GM23338 (cell line): ENCODE results near the gene GNB3. TPM values are rescaled to one million over a fixed set of nuclear protein-coding genes. Genes with fewer than 3 reads are reported as not detected.

Experiments
- ATAC-seq: fragments of 200-7000 bp; cut with Tn5 transposase; 3 replicates; pipeline ENCODE4 v1.9.1; 2020
- DNase-seq: peaks from one replicate; pipeline ENCODE4 v3.0.0-alpha.2; 2015; ENCODE audit warnings: low spot score
- H2AFZ ChIP-seq: fragments of 200-600 bp; sonication (generic); 2 replicates; pipeline ENCODE4 v1.8.0; 2016; ENCODE audit warnings: antibody characterized with exemption, mild to moderate bottlenecking, moderate library complexity
- H3F3A ChIP-seq: fragments of 200-600 bp; sonication (generic); replicated peaks from 2 replicates; pipeline ENCODE4 v1.8.0; 2017; ENCODE audit warnings: antibody characterized with exemption, mixed run types, low read depth
- H3K27ac ChIP-seq: fragments of 200-600 bp; sonication (generic); 2 replicates; pipeline ENCODE4 v1.6.1; 2016; ENCODE audit warnings: low read depth
- H3K27me3 ChIP-seq: fragments of 200-600 bp; sonication (generic); 2 replicates; pipeline ENCODE4 v1.8.0; 2016; ENCODE audit warnings: mild to moderate bottlenecking, mixed run types, moderate library complexity; ENCODE audit not compliant: insufficient read depth
- H3K36me3 ChIP-seq: fragments of 200-600 bp; sonication (generic); 2 replicates; pipeline ENCODE4 v1.8.0; 2016; ENCODE audit warnings: mild to moderate bottlenecking; ENCODE audit not compliant: insufficient read depth
- H3K4me1 ChIP-seq: fragments of 200-600 bp; sonication (generic); 2 replicates; pipeline ENCODE4 v1.8.0; 2016; ENCODE audit warnings: mild to moderate bottlenecking, moderate library complexity; ENCODE audit not compliant: insufficient read depth
- H3K4me2 ChIP-seq: fragments of 200-600 bp; sonication (generic); 2 replicates; pipeline ENCODE4 v1.7.1; 2017; ENCODE audit warnings: mixed run types
- H3K4me3 ChIP-seq: fragments of 200-600 bp; sonication (generic); 2 replicates; pipeline ENCODE4 v1.6.1; 2016; ENCODE audit warnings: mixed run types
- H3K79me2 ChIP-seq: fragments of 200-600 bp; sonication (generic); replicated peaks from 2 replicates; pipeline ENCODE4 v1.8.0; 2017; ENCODE audit warnings: mild to moderate bottlenecking; ENCODE audit not compliant: insufficient read depth
- H3K9me2 ChIP-seq: fragments of 200-600 bp; sonication (generic); 2 replicates; pipeline ENCODE4 v1.8.0; 2017; ENCODE audit not compliant: insufficient read depth
- H4K20me1 ChIP-seq: fragments of 200-600 bp; sonication (generic); replicated peaks from 2 replicates; pipeline ENCODE4 v1.8.0; 2017; ENCODE audit warnings: mild to moderate bottlenecking; ENCODE audit not compliant: insufficient read depth
- H3K27ac Mint-ChIP-seq: 2 replicates; pipeline ENCODE4 v1.8.0; 2020; ENCODE audit warnings: inconsistent platforms, mild to moderate bottlenecking, moderate library complexity, mixed read lengths
- H3K27me3 Mint-ChIP-seq: 3 replicates; pipeline ENCODE4 v1.8.0; 2022; ENCODE audit warnings: low read depth, mild to moderate bottlenecking, moderate library complexity, mixed read lengths, inconsistent platforms; ENCODE audit not compliant: insufficient read depth, poor library complexity
- H3K36me3 Mint-ChIP-seq: 3 replicates; pipeline ENCODE4 v1.8.0; 2021; ENCODE audit warnings: low read depth, mild to moderate bottlenecking, inconsistent platforms, moderate library complexity, mixed read lengths
- H3K4me1 Mint-ChIP-seq: 3 replicates; pipeline ENCODE4 v1.8.0; 2020; ENCODE audit warnings: mild to moderate bottlenecking, inconsistent platforms, mixed read lengths
- H3K4me3 Mint-ChIP-seq: 3 replicates; pipeline ENCODE4 v1.8.0; 2021; ENCODE audit warnings: moderate library complexity, mild to moderate bottlenecking, inconsistent platforms, mixed read lengths
- H3K9me3 Mint-ChIP-seq: 3 replicates; pipeline ENCODE4 v1.8.0; 2020; ENCODE audit warnings: moderate library complexity, mild to moderate bottlenecking, inconsistent platforms, mixed read lengths
- CREB1 ChIP-seq: fragments of 250-450 bp; sonication (Bioruptor Pico); IDR thresholded peaks from 2 replicates; pipeline ENCODE4 v1.5.0; 2020; ENCODE audit warnings: low read depth, mild to moderate bottlenecking, moderate library complexity
- EZH2 ChIP-seq: fragments of 200-600 bp; sonication (generic); IDR thresholded peaks from one replicate; pipeline ENCODE4 v1.8.0; 2017; ENCODE audit warnings: antibody characterized with exemption, mild to moderate bottlenecking, low read depth; ENCODE audit not compliant: unreplicated experiment
- EZH2phosphoT487 ChIP-seq: fragments of 200-600 bp; sonication (generic); IDR thresholded peaks from one replicate; pipeline ENCODE4 v1.8.1; 2018; ENCODE audit warnings: antibody characterized with exemption; ENCODE audit not compliant: unreplicated experiment
- JUNB ChIP-seq: IDR thresholded peaks from one replicate; pipeline ENCODE4 v1.6.1; 2016; ENCODE audit warnings: antibody characterized with exemption; ENCODE audit not compliant: unreplicated experiment
- NANOG ChIP-seq: IDR thresholded peaks from 2 replicates; pipeline ENCODE4 v1.6.1; 2016; ENCODE audit warnings: antibody characterized with exemption, borderline replicate concordance
- POLR2AphosphoS5 ChIP-seq: IDR thresholded peaks from 2 replicates; pipeline ENCODE4 v1.6.1; 2016; ENCODE audit warnings: antibody characterized with exemption, low read depth
- REST ChIP-seq: IDR thresholded peaks from one replicate; pipeline ENCODE4 v1.6.1; 2018; ENCODE audit warnings: antibody characterized with exemption; ENCODE audit not compliant: unreplicated experiment
- STAT1 ChIP-seq: IDR thresholded peaks from one replicate; pipeline ENCODE4 v1.6.1; 2016; ENCODE audit warnings: antibody characterized with exemption; ENCODE audit not compliant: unreplicated experiment
- ZNF114 ChIP-seq: fragments of 250-450 bp; sonication (Bioruptor Pico); IDR thresholded peaks from 2 replicates; pipeline ENCODE4 v1.5.0; 2020; ENCODE audit warnings: mild to moderate bottlenecking, moderate library complexity
- ZNF331 ChIP-seq: fragments of 250-450 bp; sonication (Bioruptor Pico); IDR thresholded peaks from 2 replicates; pipeline ENCODE4 v1.5.0; 2020; ENCODE audit warnings: low read depth, mild to moderate bottlenecking, moderate library complexity
- polyA plus RNA-seq: library from polyadenylated mRNA; unstranded; fragments of >200 nt; fragmentation: Nextera tagmentation; extraction: Ambion mirVana; gene quantifications from 2 replicates; pipeline ENCODE4 v1.2.1, GENCODE V29; 2016
- total RNA-seq: library from RNA; depleted of rRNA; stranded (reverse); fragments of >200 nt; shearing (Covaris generic); gene quantifications from 2 replicates; pipeline ENCODE4 v1.2.3, GENCODE V29; 2014
- TF ChIP-seq, protein P1 (sequence below): fragments of 250-450 bp; sonication (Bioruptor Pico); IDR thresholded peaks from 2 replicates; pipeline ENCODE4 v1.5.0; 2020; ENCODE audit warnings: mild to moderate bottlenecking, moderate library complexity
- TF ChIP-seq, protein P2 (sequence below), 2 experiments: fragments of 200-600 bp in 1 of 2; sonication (generic) in 1 of 2; conservative IDR thresholded peaks; 2 replicates each; pipeline versions ENCODE4 v1.5.1 to v1.6.1; 2016 to 2017; ENCODE audit warnings: antibody characterized with exemption in 2 of 2, low read depth in 2 of 2, mild to moderate bottlenecking in 2 of 2, moderate library complexity in 1 of 2
- TF ChIP-seq, protein P3 (sequence below): IDR thresholded peaks from 2 replicates; pipeline ENCODE4 v1.6.1; 2016; ENCODE audit warnings: antibody characterized with exemption

GNB3 gene
- total and polyA plus RNA-seq, 2 experiments from 2014 or later = 5.4 to 8.2 TPM

DNA sequence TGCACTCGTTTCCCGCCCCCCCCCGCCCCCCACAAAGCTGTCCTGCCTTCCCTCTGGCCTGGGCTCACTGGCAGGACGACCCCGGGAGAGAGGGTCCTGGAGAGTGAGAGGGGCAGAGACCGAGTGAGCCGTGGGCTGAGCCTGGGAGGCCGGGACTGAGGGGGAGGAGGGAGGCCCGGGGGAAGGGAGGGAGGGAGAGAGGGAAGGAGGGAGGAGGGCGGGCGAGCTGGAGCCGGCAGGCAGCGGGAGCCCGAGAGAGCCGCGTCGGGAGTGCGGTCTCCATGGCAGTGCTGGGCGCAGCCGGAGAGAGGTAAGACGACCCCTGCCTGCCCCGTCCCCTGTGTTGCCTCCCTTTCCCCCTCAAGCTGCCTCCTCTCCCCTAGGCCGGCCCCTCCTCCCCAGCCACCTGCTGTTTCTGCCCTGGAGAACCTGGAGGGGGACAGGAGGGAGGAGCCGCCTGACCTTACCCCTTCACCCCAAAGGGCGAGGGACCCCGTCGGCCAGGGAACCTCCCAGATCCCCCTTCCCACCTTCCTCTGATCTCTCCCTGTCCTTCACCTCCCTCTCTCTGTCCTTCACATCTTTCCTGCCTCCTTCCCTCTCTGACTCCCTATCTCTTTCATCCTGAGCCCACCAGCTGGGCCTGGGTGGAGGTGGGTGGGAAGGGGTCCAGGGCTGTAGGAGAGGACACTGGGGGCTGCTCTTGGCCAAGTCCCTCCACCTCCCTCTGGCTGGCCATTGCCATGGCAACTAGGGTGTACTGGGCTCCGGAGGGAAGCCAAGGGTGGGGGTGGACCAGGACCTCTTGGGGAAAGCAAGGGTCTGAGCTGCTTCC is 18.9 kb upstream of the GNB3 start, which contains the start of gene GPR162:
Gene GPR162, plus strand, starts transcription at position 231 of the 835 bp plus-strand sequence. CDS start 2,078 bp downstream, outside the sequence.
- H3K4me1 ChIP-seq = peaks cover 53% of the 10 kb centered on the region
- DNase-seq = peak; percentile 93
- Mint-ChIP-seq H3K27me3 (peaks cover 31% of the 10 kb centered on the region), H3K9me3 (no peaks in the 10 kb centered on the region), H3K4me3 (peak within 1 kb of the TSS; percentile 81), H3K27ac (peak within 1 kb of the TSS; percentile 77), H3K4me1 (peaks cover 72% of the 10 kb centered on the region), H3K36me3 (peaks cover 7% of the 10 kb centered on the region; the same call in 2 of the 3 replicates)
- H3K79me2 ChIP-seq = no peaks in the 10 kb centered on the region
- H3K36me3 ChIP-seq = no peaks in the 10 kb centered on the region
- TF ChIP-seq ZNF114 (CRISPR knock-in tag) (no peak), JUNB (no peak), EZH2 (no peak), STAT1 (no peak), NANOG (no peak), EZH2phosphoT487 (no peak), REST (no peak), POLR2AphosphoS5 (no peak), ZNF331 (CRISPR knock-in tag) (no peak), CREB1 (CRISPR knock-in tag) (no peak)
- TF ChIP-seq, protein P1, sequence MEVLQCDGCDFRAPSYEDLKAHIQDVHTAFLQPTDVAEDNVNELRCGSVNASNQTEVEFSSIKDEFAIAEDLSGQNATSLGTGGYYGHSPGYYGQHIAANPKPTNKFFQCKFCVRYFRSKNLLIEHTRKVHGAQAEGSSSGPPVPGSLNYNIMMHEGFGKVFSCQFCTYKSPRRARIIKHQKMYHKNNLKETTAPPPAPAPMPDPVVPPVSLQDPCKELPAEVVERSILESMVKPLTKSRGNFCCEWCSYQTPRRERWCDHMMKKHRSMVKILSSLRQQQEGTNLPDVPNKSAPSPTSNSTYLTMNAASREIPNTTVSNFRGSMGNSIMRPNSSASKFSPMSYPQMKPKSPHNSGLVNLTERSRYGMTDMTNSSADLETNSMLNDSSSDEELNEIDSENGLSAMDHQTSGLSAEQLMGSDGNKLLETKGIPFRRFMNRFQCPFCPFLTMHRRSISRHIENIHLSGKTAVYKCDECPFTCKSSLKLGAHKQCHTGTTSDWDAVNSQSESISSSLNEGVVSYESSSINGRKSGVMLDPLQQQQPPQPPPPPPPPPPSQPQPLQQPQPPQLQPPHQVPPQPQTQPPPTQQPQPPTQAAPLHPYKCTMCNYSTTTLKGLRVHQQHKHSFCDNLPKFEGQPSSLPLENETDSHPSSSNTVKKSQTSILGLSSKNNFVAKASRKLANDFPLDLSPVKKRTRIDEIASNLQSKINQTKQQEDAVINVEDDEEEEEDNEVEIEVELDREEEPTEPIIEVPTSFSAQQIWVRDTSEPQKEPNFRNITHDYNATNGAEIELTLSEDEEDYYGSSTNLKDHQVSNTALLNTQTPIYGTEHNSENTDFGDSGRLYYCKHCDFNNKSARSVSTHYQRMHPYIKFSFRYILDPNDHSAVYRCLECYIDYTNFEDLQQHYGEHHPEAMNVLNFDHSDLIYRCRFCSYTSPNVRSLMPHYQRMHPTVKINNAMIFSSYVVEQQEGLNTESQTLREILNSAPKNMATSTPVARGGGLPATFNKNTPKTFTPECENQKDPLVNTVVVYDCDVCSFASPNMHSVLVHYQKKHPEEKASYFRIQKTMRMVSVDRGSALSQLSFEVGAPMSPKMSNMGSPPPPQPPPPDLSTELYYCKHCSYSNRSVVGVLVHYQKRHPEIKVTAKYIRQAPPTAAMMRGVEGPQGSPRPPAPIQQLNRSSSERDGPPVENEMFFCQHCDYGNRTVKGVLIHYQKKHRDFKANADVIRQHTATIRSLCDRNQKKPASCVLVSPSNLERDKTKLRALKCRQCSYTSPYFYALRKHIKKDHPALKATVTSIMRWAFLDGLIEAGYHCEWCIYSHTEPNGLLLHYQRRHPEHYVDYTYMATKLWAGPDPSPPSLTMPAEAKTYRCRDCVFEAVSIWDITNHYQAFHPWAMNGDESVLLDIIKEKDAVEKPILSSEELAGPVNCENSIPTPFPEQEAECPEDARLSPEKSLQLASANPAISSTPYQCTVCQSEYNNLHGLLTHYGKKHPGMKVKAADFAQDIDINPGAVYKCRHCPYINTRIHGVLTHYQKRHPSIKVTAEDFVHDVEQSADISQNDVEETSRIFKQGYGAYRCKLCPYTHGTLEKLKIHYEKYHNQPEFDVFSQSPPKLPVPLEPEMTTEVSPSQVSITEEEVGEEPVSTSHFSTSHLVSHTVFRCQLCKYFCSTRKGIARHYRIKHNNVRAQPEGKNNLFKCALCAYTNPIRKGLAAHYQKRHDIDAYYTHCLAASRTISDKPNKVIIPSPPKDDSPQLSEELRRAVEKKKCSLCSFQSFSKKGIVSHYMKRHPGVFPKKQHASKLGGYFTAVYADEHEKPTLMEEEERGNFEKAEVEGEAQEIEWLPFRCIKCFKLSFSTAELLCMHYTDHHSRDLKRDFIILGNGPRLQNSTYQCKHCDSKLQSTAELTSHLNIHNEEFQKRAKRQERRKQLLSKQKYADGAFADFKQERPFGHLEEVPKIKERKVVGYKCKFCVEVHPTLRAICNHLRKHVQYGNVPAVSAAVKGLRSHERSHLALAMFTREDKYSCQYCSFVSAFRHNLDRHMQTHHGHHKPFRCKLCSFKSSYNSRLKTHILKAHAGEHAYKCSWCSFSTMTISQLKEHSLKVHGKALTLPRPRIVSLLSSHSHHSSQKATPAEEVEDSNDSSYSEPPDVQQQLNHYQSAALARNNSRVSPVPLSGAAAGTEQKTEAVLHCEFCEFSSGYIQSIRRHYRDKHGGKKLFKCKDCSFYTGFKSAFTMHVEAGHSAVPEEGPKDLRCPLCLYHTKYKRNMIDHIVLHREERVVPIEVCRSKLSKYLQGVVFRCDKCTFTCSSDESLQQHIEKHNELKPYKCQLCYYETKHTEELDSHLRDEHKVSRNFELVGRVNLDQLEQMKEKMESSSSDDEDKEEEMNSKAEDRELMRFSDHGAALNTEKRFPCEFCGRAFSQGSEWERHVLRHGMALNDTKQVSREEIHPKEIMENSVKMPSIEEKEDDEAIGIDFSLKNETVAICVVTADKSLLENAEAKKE (CRISPR knock-in tag) = no peak
- TF ChIP-seq, protein P2, sequence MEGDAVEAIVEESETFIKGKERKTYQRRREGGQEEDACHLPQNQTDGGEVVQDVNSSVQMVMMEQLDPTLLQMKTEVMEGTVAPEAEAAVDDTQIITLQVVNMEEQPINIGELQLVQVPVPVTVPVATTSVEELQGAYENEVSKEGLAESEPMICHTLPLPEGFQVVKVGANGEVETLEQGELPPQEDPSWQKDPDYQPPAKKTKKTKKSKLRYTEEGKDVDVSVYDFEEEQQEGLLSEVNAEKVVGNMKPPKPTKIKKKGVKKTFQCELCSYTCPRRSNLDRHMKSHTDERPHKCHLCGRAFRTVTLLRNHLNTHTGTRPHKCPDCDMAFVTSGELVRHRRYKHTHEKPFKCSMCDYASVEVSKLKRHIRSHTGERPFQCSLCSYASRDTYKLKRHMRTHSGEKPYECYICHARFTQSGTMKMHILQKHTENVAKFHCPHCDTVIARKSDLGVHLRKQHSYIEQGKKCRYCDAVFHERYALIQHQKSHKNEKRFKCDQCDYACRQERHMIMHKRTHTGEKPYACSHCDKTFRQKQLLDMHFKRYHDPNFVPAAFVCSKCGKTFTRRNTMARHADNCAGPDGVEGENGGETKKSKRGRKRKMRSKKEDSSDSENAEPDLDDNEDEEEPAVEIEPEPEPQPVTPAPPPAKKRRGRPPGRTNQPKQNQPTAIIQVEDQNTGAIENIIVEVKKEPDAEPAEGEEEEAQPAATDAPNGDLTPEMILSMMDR (conservative IDR thresholded peaks at IDR 0.05; ENCODE audit: low read depth in 2 of 2) = no peak
- TF ChIP-seq, protein P3, sequence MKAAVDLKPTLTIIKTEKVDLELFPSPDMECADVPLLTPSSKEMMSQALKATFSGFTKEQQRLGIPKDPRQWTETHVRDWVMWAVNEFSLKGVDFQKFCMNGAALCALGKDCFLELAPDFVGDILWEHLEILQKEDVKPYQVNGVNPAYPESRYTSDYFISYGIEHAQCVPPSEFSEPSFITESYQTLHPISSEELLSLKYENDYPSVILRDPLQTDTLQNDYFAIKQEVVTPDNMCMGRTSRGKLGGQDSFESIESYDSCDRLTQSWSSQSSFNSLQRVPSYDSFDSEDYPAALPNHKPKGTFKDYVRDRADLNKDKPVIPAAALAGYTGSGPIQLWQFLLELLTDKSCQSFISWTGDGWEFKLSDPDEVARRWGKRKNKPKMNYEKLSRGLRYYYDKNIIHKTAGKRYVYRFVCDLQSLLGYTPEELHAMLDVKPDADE = no peak
- no peaks in the 10 kb centered on the region for H3K9me2 ChIP-seq
- H3K27me3 ChIP-seq = peaks cover 55% of the 10 kb centered on the region
- peaks cover 17% of the 10 kb centered on the region for H3F3A ChIP-seq
- peak; percentile 52 for ATAC-seq
- H3K4me3 ChIP-seq = peak within 1 kb of the TSS; percentile 76
- no peaks in the 10 kb centered on the region for H4K20me1 ChIP-seq
- H3K27ac ChIP-seq = no peak within 1 kb of the TSS
- peak within 1 kb of the TSS; percentile 94 for H3K4me2 ChIP-seq
- peak within 1 kb of the TSS; percentile 76; the same call in 1 of the 2 replicates for H2AFZ ChIP-seq
